ENCODE results near the gene WSB1. TPM values are rescaled to one million over a fixed set of nuclear protein-coding genes. Genes with fewer than 3 reads are reported as not detected.
A peak's percentile ranks its signal among the peaks of the same experiment; 100 is the strongest.

WSB1 gene
- total and polyA plus RNA-seq, 2 experiments from 2014 or later, result 101 to 108 TPM

- TF ChIP-seq ZNF462 (CRISPR knock-in tag; IDR thresholded peaks at IDR 0.05) (no peak), ZNF331 (CRISPR knock-in tag; IDR thresholded peaks at IDR 0.05; ENCODE audit: low read depth) (peak; percentile 99), ETS1 (IDR thresholded peaks at IDR 0.05) (no peak), JUNB (IDR thresholded peaks at IDR 0.05; ENCODE audit: unreplicated experiment) (no peak), REST (IDR thresholded peaks at IDR 0.05; ENCODE audit: unreplicated experiment) (no peak)
Observed at GRCh38 chr17:27332485-27333409, 38.8 kb downstream of the WSB1 start (continued).

Data from GM23338 (cell line).